ENCODE data around the gene DNM3. TPM values are rescaled to one million over a fixed set of nuclear protein-coding genes. Genes with fewer than 3 reads are reported as not detected.

Gene DNM3
- total RNA-seq, 1 experiment from 2014 or later: 0.11 TPM

DNA sequence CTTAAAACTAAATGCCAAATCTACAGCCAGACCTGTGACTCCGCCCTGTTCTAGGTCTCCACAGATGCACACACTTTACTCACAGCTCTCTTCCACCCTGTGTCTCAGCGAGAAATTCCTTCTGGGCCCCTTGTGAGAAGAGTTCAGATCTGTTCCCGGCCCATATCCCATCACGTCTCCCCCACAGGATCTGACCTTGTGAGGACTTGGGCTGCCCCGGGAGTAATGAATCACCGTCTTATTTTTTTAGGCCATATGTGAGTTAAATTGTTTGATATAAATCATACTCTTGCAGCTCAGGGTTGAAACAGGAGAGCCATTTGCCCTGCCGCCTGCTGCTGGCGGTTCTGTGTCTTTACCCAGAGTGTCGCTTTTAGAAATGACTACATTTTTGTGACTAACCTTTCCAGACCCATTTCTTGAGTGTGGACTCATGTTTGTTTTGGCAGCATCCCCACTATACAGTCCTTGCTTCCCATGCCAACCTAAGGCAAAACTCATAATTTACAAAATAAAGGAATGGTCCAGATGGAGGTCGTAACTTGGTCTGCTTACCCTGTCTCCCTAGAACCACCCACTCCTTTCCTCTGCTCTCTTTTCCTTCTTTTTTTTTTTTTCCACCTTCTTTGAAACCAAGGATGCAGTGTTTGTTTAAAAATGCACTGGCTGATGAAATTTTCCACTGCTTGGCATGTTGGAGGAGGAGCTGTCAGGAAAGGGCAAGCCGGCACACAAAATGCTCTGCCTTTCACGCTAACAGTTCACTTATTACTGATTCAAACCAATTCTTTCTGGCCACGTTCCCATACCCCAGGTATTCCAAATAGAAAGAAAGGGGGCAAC is 481.1 kb downstream of the DNM3 start:
- Histone ChIP-seq H3K4me3 (ENCODE audit: low read depth, low read length) (no peak overlapping the region), H3K36me3 (ENCODE audit: control insufficient read depth, insufficient read depth, low read length) (no peaks in the 10 kb centered on the region), H3K4me1 (peaks cover 4% of the 10 kb centered on the region; the same call in 1 of the 2 replicates), H3K9me3 (no peaks in the 10 kb centered on the region), H3K27me3 (replicated peaks; ENCODE audit: control insufficient read depth, insufficient read depth, low read length) (no peaks in the 10 kb centered on the region)
- no peak overlapping the region for H3K4me3 Mint-ChIP-seq (ENCODE audit: unreplicated experiment)
- no peaks in the 10 kb centered on the region for H3K4me1 Mint-ChIP-seq (ENCODE audit: low read depth, unreplicated experiment)
- H3K9me3 Mint-ChIP-seq (ENCODE audit: unreplicated experiment): no peaks in the 10 kb centered on the region
- TF ChIP-seq, protein P1, sequence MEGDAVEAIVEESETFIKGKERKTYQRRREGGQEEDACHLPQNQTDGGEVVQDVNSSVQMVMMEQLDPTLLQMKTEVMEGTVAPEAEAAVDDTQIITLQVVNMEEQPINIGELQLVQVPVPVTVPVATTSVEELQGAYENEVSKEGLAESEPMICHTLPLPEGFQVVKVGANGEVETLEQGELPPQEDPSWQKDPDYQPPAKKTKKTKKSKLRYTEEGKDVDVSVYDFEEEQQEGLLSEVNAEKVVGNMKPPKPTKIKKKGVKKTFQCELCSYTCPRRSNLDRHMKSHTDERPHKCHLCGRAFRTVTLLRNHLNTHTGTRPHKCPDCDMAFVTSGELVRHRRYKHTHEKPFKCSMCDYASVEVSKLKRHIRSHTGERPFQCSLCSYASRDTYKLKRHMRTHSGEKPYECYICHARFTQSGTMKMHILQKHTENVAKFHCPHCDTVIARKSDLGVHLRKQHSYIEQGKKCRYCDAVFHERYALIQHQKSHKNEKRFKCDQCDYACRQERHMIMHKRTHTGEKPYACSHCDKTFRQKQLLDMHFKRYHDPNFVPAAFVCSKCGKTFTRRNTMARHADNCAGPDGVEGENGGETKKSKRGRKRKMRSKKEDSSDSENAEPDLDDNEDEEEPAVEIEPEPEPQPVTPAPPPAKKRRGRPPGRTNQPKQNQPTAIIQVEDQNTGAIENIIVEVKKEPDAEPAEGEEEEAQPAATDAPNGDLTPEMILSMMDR (IDR thresholded peaks at IDR 0.05; ENCODE audit: insufficient read depth in 1 of 2, low read depth in 1 of 2, low read length in 1 of 2, severe bottlenecking in 1 of 2, unreplicated experiment in 1 of 2): no peak
- intact Hi-C loops (cut with micrococcal nuclease; ENCODE audit: unreplicated experiment): no loop called here
- BruUV-seq (replicated peaks): no TSS peak
- ChIA-PET CTCF (no interaction called here), POLR2A (no interaction called here)
- H3K27ac Mint-ChIP-seq (ENCODE audit: unreplicated experiment): no peak overlapping the region
- H3K36me3 Mint-ChIP-seq (ENCODE audit: insufficient read depth, unreplicated experiment): no peaks in the 10 kb centered on the region
- H3K27me3 Mint-ChIP-seq (ENCODE audit: insufficient read depth, unreplicated experiment): no peaks in the 10 kb centered on the region
- DNase-seq: no peak

- Mint-ChIP-seq H3K27me3 (ENCODE audit: insufficient read depth, unreplicated experiment) (no peaks in the 10 kb centered on the region), H3K9me3 (ENCODE audit: unreplicated experiment) (no peaks in the 10 kb centered on the region), H3K4me1 (ENCODE audit: low read depth, unreplicated experiment) (no peaks in the 10 kb centered on the region), H3K27ac (ENCODE audit: unreplicated experiment) (no peak overlapping the region), H3K4me3 (ENCODE audit: unreplicated experiment) (no peak overlapping the region), H3K36me3 (ENCODE audit: insufficient read depth, unreplicated experiment) (no peaks in the 10 kb centered on the region)
- POLR2A ChIA-PET: no interaction called here
- H3K9me3 ChIP-seq: no peaks in the 10 kb centered on the region
- BruUV-seq (replicated peaks): no TSS peak
- H3K27me3 ChIP-seq (replicated peaks; ENCODE audit: control insufficient read depth, insufficient read depth, low read length): no peaks in the 10 kb centered on the region
- TF ChIP-seq, protein P1 (IDR thresholded peaks at IDR 0.05; ENCODE audit: insufficient read depth in 1 of 2, low read depth in 1 of 2, low read length in 1 of 2, severe bottlenecking in 1 of 2, unreplicated experiment in 1 of 2): no peak
- peaks cover 4% of the 10 kb centered on the region; the same call in 1 of the 2 replicates for H3K4me1 ChIP-seq
- DNase-seq: no peak
- H3K4me3 ChIP-seq (ENCODE audit: low read depth, low read length): no peak overlapping the region
- no peaks in the 10 kb centered on the region for H3K36me3 ChIP-seq (ENCODE audit: control insufficient read depth, insufficient read depth, low read length)
- intact Hi-C loops (cut with micrococcal nuclease; ENCODE audit: unreplicated experiment): no loop called here
- CTCF ChIA-PET: no interaction called here
Measured at GRCh38 chr1:172323686-172324085, 482.4 kb downstream of the DNM3 start.

DNA sequence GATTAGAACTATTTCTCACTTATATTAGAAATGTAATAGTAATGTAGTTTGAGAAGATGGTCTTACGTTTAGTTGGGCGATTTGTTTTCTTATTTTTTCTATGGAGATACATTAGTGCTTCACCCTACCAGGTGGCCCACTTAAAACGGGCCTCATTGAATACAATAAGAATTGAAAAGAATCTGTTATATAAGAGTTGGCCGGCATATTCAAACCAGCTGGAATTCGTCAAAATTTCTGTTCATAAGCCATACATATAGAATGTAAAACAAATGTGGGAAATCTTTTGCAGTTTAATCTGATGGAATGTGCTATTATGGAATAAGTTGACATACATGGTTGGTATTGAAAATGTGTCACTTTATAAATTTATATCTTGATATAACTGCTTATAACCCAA is 482.8 kb downstream of the DNM3 start:
- POLR2A ChIA-PET: no interaction called here
- Histone ChIP-seq H3K36me3 (ENCODE audit: control insufficient read depth, insufficient read depth, low read length) (no peaks in the 10 kb centered on the region), H3K4me1 (peaks cover 4% of the 10 kb centered on the region; the same call in 1 of the 2 replicates), H3K27me3 (replicated peaks; ENCODE audit: control insufficient read depth, insufficient read depth, low read length) (no peaks in the 10 kb centered on the region), H3K9me3 (no peaks in the 10 kb centered on the region), H3K4me3 (ENCODE audit: low read depth, low read length) (no peak overlapping the region)
- no TSS peak for BruUV-seq (replicated peaks)
- Mint-ChIP-seq H3K9me3 (ENCODE audit: unreplicated experiment) (no peaks in the 10 kb centered on the region), H3K27me3 (ENCODE audit: insufficient read depth, unreplicated experiment) (no peaks in the 10 kb centered on the region), H3K36me3 (ENCODE audit: insufficient read depth, unreplicated experiment) (no peaks in the 10 kb centered on the region), H3K4me1 (ENCODE audit: low read depth, unreplicated experiment) (no peaks in the 10 kb centered on the region), H3K27ac (ENCODE audit: unreplicated experiment) (no peak overlapping the region), H3K4me3 (ENCODE audit: unreplicated experiment) (no peak overlapping the region)
- DNase-seq: no peak
- intact Hi-C loops (cut with micrococcal nuclease; ENCODE audit: unreplicated experiment): no loop called here
- CTCF ChIA-PET: no interaction called here
- TF ChIP-seq, protein P1 (IDR thresholded peaks at IDR 0.05; ENCODE audit: insufficient read depth in 1 of 2, low read depth in 1 of 2, low read length in 1 of 2, severe bottlenecking in 1 of 2, unreplicated experiment in 1 of 2): no peak

Measured in Caco-2 (cell line).